Keratinocyte (primary cell): ENCODE results near the gene CD109.

Experiments
- EZH2 ChIP-seq: IDR thresholded peaks from one replicate; pipeline ENCODE4 v1.6.1; 2012; ENCODE audit warnings: inconsistent platforms, mild to moderate bottlenecking, low read length, moderate library complexity
- TF ChIP-seq, protein P1 (sequence below), 3 experiments: IDR thresholded peaks in 1 of 3; conservative IDR thresholded peaks in 1 of 3; optimal IDR thresholded peaks in 1 of 3; 2 replicates in 2 of 3; 3 replicates in 1 of 3; pipeline versions ENCODE3 to v1.5.1; 2011; ENCODE audit warnings: low read length in 3 of 3, mild to moderate bottlenecking in 3 of 3, moderate library complexity in 2 of 3, control low read depth in 1 of 3, inconsistent platforms in 1 of 3; ENCODE audit not compliant: insufficient read depth in 2 of 3; ENCODE audit errors: extremely low read depth in 1 of 3

DNA sequence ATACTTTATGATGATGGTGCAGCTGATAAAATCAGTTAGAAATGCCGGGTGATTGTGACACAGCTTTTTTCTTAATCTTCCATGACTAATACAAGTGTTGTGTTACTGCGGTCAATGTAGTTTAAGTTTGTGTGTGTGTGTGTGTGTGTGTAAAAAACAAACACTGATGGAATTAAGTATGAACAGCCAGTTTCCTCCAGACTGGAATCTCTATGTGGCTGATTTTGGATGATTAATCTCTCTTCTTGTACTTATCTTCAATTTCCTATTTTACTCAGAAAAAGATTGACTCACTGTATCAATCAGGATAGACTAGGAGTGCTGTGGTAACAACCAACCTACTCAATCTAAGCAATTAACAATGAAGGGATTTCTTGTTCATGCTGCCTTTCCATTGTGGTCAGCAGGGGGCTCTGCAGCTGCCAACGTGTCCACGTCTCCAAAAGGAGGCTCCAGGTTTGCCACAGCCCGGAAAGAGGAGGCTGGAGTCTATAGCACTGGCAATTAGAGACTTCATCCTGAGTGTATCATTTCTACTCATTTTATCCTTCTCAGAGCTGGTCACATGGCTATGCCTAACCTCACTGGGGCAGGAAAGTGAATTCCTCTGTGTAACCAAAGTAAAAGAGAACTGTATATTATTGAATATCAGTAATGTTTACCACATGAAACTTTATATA lies 107.7 kb downstream of the CD109 start:
- TF ChIP-seq, protein P1, sequence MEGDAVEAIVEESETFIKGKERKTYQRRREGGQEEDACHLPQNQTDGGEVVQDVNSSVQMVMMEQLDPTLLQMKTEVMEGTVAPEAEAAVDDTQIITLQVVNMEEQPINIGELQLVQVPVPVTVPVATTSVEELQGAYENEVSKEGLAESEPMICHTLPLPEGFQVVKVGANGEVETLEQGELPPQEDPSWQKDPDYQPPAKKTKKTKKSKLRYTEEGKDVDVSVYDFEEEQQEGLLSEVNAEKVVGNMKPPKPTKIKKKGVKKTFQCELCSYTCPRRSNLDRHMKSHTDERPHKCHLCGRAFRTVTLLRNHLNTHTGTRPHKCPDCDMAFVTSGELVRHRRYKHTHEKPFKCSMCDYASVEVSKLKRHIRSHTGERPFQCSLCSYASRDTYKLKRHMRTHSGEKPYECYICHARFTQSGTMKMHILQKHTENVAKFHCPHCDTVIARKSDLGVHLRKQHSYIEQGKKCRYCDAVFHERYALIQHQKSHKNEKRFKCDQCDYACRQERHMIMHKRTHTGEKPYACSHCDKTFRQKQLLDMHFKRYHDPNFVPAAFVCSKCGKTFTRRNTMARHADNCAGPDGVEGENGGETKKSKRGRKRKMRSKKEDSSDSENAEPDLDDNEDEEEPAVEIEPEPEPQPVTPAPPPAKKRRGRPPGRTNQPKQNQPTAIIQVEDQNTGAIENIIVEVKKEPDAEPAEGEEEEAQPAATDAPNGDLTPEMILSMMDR (optimal IDR thresholded peaks at IDR 0.05 in 1 of 3, IDR thresholded peaks at IDR 0.05 in 1 of 3, conservative IDR thresholded peaks at IDR 0.05 in 1 of 3; ENCODE audit: extremely low read depth in 1 of 3, insufficient read depth in 2 of 3, low read length in 3 of 3), result peak; percentile 40 to 63 (median 57)
- no peak for TF ChIP-seq EZH2
